OCI-LY3 (cell line): ENCODE results near the gene CLIC5.

Source experiments
- H2AFZ ChIP-seq: fragments of 200-600, 300-600 bp; shearing (Covaris generic); 2 replicates; pipeline ENCODE4 v1.6.0; 2014; ENCODE audit warnings: antibody characterized with exemption, low read depth, low read length
- H3K27ac ChIP-seq: fragments of 200-600, 300-600 bp; sonication (generic); 2 replicates; pipeline ENCODE4 v1.5.1; 2014; ENCODE audit warnings: mild to moderate bottlenecking, low read length, moderate library complexity, mixed read lengths
- H3K27me3 ChIP-seq: fragments of 200-600, 300-600 bp; sonication (generic); 2 replicates; pipeline ENCODE4 v1.6.1; 2014; ENCODE audit warnings: low read depth, low read length, mixed read lengths
- H3K36me3 ChIP-seq: fragments of 200-600, 300-600 bp; sonication (generic); replicated peaks from 2 replicates; pipeline ENCODE3; 2014; ENCODE audit warnings: low read depth, low read length, mixed read lengths
- H3K4me1 ChIP-seq: fragments of 300-600, 200-600 bp; sonication (generic); 2 replicates; pipeline ENCODE4 v1.6.1; 2014; ENCODE audit warnings: low read length, mixed read lengths
- H3K4me2 ChIP-seq: fragments of 200-600, 300-600 bp; sonication (generic); 2 replicates; pipeline ENCODE4 v1.6.1; 2014; ENCODE audit warnings: low read length, mixed read lengths
- H3K4me3 ChIP-seq: fragments of 300-600, 200-600 bp; sonication (generic); 2 replicates; pipeline ENCODE4 v1.5.1; 2014; ENCODE audit warnings: antibody characterized with exemption, mild to moderate bottlenecking, low read length, moderate library complexity
- H3K79me2 ChIP-seq: fragments of 300-600, 200-600 bp; shearing (Covaris generic); 2 replicates; pipeline ENCODE4 v1.6.1; 2014; ENCODE audit warnings: mild to moderate bottlenecking, low read length, mixed read lengths
- H3K9ac ChIP-seq: fragments of 300-600, 200-600 bp; shearing (Covaris generic); 2 replicates; pipeline ENCODE4 v1.6.0; 2014; ENCODE audit warnings: mild to moderate bottlenecking, low read length, moderate library complexity
- H3K9me3 ChIP-seq: fragments of 200-600, 300-600 bp; shearing (Covaris generic); 2 replicates; pipeline ENCODE4 v1.6.1; 2014; ENCODE audit warnings: low read length, mixed read lengths; ENCODE audit not compliant: insufficient read depth
- H4K20me1 ChIP-seq: fragments of 200-600, 300-600 bp; sonication (generic); 2 replicates; pipeline ENCODE4 v1.6.1; 2016; ENCODE audit warnings: low read length, mixed read lengths; ENCODE audit not compliant: insufficient read depth
- CTCF ChIP-seq: fragments of 200-600, 300-600 bp; sonication (generic); IDR thresholded peaks from 2 replicates; pipeline ENCODE4 v1.5.1; 2014; ENCODE audit warnings: antibody characterized with exemption, low read length, low read depth
- EZH2phosphoT487 ChIP-seq: fragments of 200-600 bp; shearing (Covaris generic); IDR thresholded peaks from 2 replicates; pipeline ENCODE4 v1.6.1; 2018; ENCODE audit warnings: antibody characterized with exemption, mixed run types, low read depth

CLIC5 gene

GRCh38 chr6:46050845-46051405 is 35.3 kb upstream of the CLIC5 start:
- Histone ChIP-seq H3K4me2 (no peak overlapping the region), H3K9ac (no peak overlapping the region), H3K4me3 (no peak overlapping the region), H3K27me3 (peaks cover 3% of the 10 kb centered on the region; the same call in 1 of the 2 replicates), H4K20me1 (no peaks in the 10 kb centered on the region), H3K27ac (no peak overlapping the region), H3K4me1 (no peaks in the 10 kb centered on the region), H3K79me2 (no peaks in the 10 kb centered on the region), H3K36me3 (no peaks in the 10 kb centered on the region), H3K9me3 (no peaks in the 10 kb centered on the region), H2AFZ (no peak overlapping the region)
- TF ChIP-seq CTCF: no peak
- no peak for TF ChIP-seq EZH2phosphoT487

- no peak overlapping the region for H3K9ac ChIP-seq
- H3K79me2 ChIP-seq: no peaks in the 10 kb centered on the region
- no peak overlapping the region for H3K27ac ChIP-seq
- H3K36me3 ChIP-seq: no peaks in the 10 kb centered on the region
- H3K4me2 ChIP-seq: no peak overlapping the region
- no peaks in the 10 kb centered on the region; the same call in 1 of the 2 replicates for H3K27me3 ChIP-seq
- H3K4me3 ChIP-seq: no peak overlapping the region
- TF ChIP-seq EZH2phosphoT487 (no peak), CTCF (no peak)
- H3K4me1 ChIP-seq: no peaks in the 10 kb centered on the region
- H4K20me1 ChIP-seq: no peaks in the 10 kb centered on the region
- no peak overlapping the region for H2AFZ ChIP-seq
- no peaks in the 10 kb centered on the region for H3K9me3 ChIP-seq
Measured at GRCh38 chr6:46048646-46049297, 33.1 kb upstream of the CLIC5 start.

- Histone ChIP-seq H3K27me3 (no peaks in the 10 kb centered on the region; the same call in 1 of the 2 replicates), H3K36me3 (no peaks in the 10 kb centered on the region), H3K9ac (no peak overlapping the region), H3K79me2 (no peaks in the 10 kb centered on the region), H3K9me3 (no peaks in the 10 kb centered on the region), H3K4me2 (no peak overlapping the region), H3K4me3 (no peak overlapping the region), H2AFZ (no peak overlapping the region), H4K20me1 (no peaks in the 10 kb centered on the region), H3K27ac (no peak overlapping the region), H3K4me1 (no peaks in the 10 kb centered on the region)
- TF ChIP-seq CTCF (no peak), EZH2phosphoT487 (no peak)
Measured at GRCh38 chr6:46046558-46047174, 31.0 kb upstream of the CLIC5 start.

GRCh38 chr6:46044881-46045617 is 29.4 kb upstream of the CLIC5 start:
- Histone ChIP-seq H2AFZ (no peak overlapping the region), H3K9me3 (no peaks in the 10 kb centered on the region), H3K36me3 (no peaks in the 10 kb centered on the region), H4K20me1 (no peaks in the 10 kb centered on the region), H3K27me3 (no peaks in the 10 kb centered on the region), H3K4me3 (no peak overlapping the region), H3K27ac (no peak overlapping the region), H3K4me1 (no peaks in the 10 kb centered on the region), H3K9ac (no peak overlapping the region), H3K4me2 (no peak overlapping the region), H3K79me2 (no peaks in the 10 kb centered on the region)
- TF ChIP-seq CTCF: no peak
- no peak for TF ChIP-seq EZH2phosphoT487
